HFFc6 (cell line): ENCODE measurements around the gene SAFB. TPM values are rescaled to one million over a fixed set of nuclear protein-coding genes. Genes with fewer than 3 reads are reported as not detected.

Source experiments
- DNase-seq: peaks from one replicate; pipeline ENCODE4 v3.0.0-alpha.2; 2018
- H3K27ac Mint-ChIP-seq: 2 replicates; pipeline ENCODE4 v1.8.0; 2020; ENCODE audit warnings: mild to moderate bottlenecking, mixed read lengths
- H3K27me3 Mint-ChIP-seq: 2 replicates; pipeline ENCODE4 v1.8.0; 2021; ENCODE audit warnings: mild to moderate bottlenecking, moderate library complexity, mixed read lengths; ENCODE audit not compliant: insufficient read depth
- H3K36me3 Mint-ChIP-seq: 2 replicates; pipeline ENCODE4 v1.8.0; 2021; ENCODE audit warnings: low read depth, mixed read lengths
- H3K4me1 Mint-ChIP-seq: 2 replicates; pipeline ENCODE4 v1.8.0; 2020; ENCODE audit warnings: low read depth, mixed read lengths
- H3K4me3 Mint-ChIP-seq: 2 replicates; pipeline ENCODE4 v1.8.0; 2020; ENCODE audit warnings: mild to moderate bottlenecking, moderate library complexity, mixed read lengths
- H3K9me3 Mint-ChIP-seq: 2 replicates; pipeline ENCODE4 v1.8.0; 2020; ENCODE audit warnings: mild to moderate bottlenecking, mixed read lengths
- total RNA-seq, 6 experiments: library from RNA; stranded (reverse); fragmentation: NEBNext Ultra II Directional; extraction: Animal tissue kit (Norgen Biotek cat#: 25700); gene quantifications; 2 replicates in 1 of 6; 3 replicates in 5 of 6; pipeline ENCODE4 v1.2.3, GENCODE V29; 2021
- TF ChIP-seq, protein P1 (sequence below): fragments of 200-600 bp; sonication (generic); IDR thresholded peaks from 2 replicates; pipeline ENCODE4 v1.5.0; 2021; ENCODE audit warnings: antibody characterized with exemption, mild to moderate bottlenecking

SAFB gene
- total RNA-seq, 6 experiments from 2014 or later = 41.7 to 53.6 (median 49.3) TPM

DNA sequence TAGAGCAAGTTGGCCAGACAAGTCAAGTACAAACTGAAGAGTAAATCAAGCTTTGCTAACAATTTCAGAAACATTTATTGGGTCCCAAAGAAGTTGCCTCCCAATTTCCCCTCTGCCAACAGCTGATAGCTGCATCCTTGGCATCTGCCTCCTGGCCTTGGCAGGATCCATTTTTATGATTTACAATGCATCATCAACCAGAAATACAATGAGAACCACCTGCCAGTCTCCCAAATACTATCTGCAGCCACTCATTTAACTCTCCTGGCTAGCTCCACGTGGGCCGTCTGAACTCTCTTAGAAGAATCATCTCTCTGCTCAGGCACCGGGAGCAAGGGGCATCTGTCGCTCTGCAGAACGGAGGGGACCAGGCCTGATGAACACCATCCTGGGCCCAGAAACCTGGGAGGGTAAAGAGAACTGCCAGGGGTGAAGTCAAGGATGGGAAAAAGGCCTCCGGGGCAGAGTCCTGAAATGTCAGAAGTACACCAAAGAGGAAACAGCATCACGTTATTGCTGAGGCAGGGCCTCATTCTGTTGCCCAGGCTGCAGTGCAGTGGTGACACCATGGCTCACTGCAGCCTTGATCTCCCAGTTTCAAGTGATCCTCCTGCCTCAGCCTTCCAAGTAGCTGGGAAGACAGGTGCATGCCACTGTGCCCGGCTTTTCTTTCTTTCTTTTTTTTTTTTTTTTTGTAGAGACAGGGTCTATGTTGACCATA, 94.5 kb downstream of the SAFB start:
- DNase-seq = no peak
- peak overlapping the region; percentile 99 for H3K27ac Mint-ChIP-seq
- H3K27me3 Mint-ChIP-seq = peaks cover 4% of the 10 kb centered on the region

More for the DNA sequence above, 94.5 kb downstream of the SAFB start:
- peak overlapping the region; percentile 97 for H3K4me3 Mint-ChIP-seq
- peaks cover 12% of the 10 kb centered on the region; the same call in 1 of the 2 replicates for H3K36me3 Mint-ChIP-seq
- peaks cover 27% of the 10 kb centered on the region for H3K4me1 Mint-ChIP-seq
- TF ChIP-seq, protein P1, sequence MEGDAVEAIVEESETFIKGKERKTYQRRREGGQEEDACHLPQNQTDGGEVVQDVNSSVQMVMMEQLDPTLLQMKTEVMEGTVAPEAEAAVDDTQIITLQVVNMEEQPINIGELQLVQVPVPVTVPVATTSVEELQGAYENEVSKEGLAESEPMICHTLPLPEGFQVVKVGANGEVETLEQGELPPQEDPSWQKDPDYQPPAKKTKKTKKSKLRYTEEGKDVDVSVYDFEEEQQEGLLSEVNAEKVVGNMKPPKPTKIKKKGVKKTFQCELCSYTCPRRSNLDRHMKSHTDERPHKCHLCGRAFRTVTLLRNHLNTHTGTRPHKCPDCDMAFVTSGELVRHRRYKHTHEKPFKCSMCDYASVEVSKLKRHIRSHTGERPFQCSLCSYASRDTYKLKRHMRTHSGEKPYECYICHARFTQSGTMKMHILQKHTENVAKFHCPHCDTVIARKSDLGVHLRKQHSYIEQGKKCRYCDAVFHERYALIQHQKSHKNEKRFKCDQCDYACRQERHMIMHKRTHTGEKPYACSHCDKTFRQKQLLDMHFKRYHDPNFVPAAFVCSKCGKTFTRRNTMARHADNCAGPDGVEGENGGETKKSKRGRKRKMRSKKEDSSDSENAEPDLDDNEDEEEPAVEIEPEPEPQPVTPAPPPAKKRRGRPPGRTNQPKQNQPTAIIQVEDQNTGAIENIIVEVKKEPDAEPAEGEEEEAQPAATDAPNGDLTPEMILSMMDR = no peak
- no peaks in the 10 kb centered on the region for H3K9me3 Mint-ChIP-seq

Other genes with a start within 250 kb of the SAFB start
- not detected for gene ZNRF4, start 167.7 kb upstream of the SAFB start, total RNA-seq
- gene TINCR, start 55.1 kb upstream of the SAFB start, total RNA-seq = under 1 TPM in 5 of 6 experiments, not detected in 1; 0.05 to 0.34 (median 0.13) TPM
- 10 to 100 TPM; 30.4 to 41.8 (median 37.3) TPM for gene SAFB2, start 307 bp upstream of the SAFB start, total RNA-seq
- 10 to 100 TPM; 77.9 to 91.6 (median 80.1) TPM for gene MICOS13, start 57.4 kb downstream of the SAFB start, total RNA-seq
- gene HSD11B1L, start 57.9 kb downstream of the SAFB start, total RNA-seq = 1 to 10 TPM; 3.5 to 9.1 (median 4.5) TPM
- 100 to 1,000 TPM; 712 to 903 (median 850) TPM for gene RPL36, start 67.2 kb downstream of the SAFB start, total RNA-seq
- gene LONP1, start 97.1 kb downstream of the SAFB start, total RNA-seq = 10 to 100 TPM; 67.9 to 86.0 (median 72.9) TPM
- gene CATSPERD, start 97.6 kb downstream of the SAFB start, total RNA-seq = not detected
- gene PRR22, start 161.7 kb downstream of the SAFB start, total RNA-seq = 1 to 10 TPM in 5 of 6 experiments, under 1 TPM in 1; 0.92 to 1.6 (median 1.4) TPM
- 10 to 100 TPM; 15.6 to 20.5 (median 18.3) TPM for gene DUS3L, start 168.1 kb downstream of the SAFB start, total RNA-seq
- gene NRTN, start 182.0 kb downstream of the SAFB start, total RNA-seq = not detected
- not detected for gene FUT6, start 216.6 kb downstream of the SAFB start, total RNA-seq
- not detected for gene FUT3, start 228.4 kb downstream of the SAFB start, total RNA-seq
- not detected for gene FUT5, start 247.5 kb downstream of the SAFB start, total RNA-seq